ENCODE data around the gene RASAL1.

Gene RASAL1

DNA sequence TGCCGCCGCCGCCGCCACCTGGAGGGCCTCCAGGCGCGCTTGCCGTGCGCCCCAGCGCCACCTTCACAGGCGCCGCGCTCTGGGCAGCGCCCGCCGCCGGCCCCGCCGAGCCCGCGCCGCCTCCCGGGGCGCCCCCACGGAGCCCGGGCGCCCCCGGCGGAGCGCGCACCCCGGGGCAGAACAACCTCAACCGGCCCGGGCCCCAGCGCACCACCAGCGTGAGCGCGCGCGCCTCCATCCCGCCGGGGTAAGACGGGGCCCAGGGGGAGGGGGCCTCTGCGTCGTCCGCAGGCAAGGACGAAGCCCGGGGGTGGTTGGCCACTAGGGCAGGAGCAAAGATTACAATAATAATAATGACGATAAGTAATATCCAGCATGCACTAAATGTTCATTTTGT is 57.7 kb downstream of the RASAL1 start:
- no peak overlapping the region for H3K4me3 ChIP-seq (ENCODE audit: low read depth, low read length)
- TF ChIP-seq, protein P1, sequence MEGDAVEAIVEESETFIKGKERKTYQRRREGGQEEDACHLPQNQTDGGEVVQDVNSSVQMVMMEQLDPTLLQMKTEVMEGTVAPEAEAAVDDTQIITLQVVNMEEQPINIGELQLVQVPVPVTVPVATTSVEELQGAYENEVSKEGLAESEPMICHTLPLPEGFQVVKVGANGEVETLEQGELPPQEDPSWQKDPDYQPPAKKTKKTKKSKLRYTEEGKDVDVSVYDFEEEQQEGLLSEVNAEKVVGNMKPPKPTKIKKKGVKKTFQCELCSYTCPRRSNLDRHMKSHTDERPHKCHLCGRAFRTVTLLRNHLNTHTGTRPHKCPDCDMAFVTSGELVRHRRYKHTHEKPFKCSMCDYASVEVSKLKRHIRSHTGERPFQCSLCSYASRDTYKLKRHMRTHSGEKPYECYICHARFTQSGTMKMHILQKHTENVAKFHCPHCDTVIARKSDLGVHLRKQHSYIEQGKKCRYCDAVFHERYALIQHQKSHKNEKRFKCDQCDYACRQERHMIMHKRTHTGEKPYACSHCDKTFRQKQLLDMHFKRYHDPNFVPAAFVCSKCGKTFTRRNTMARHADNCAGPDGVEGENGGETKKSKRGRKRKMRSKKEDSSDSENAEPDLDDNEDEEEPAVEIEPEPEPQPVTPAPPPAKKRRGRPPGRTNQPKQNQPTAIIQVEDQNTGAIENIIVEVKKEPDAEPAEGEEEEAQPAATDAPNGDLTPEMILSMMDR (IDR thresholded peaks at IDR 0.05; ENCODE audit: low read depth, low read length), result no peak
- in situ Hi-C loops (cut with HindIII; ENCODE audit: low sequenced_read_pairs), result no loop called here
- no peak for DNase-seq (ENCODE audit: low read depth, low spot score)

- in situ Hi-C loops (cut with HindIII; ENCODE audit: low sequenced_read_pairs), result no loop called here
- no peak for DNase-seq (ENCODE audit: low read depth, low spot score)
- no peak overlapping the region for H3K4me3 ChIP-seq (ENCODE audit: low read depth, low read length)
- TF ChIP-seq, protein P1 (IDR thresholded peaks at IDR 0.05; ENCODE audit: low read depth, low read length), result no peak
These were observed 58.3 kb downstream of the RASAL1 start for GRCh38 chr12:113077057-113077858.

GRCh38 chr12:113075137-113075683 is 60.4 kb downstream of the RASAL1 start:
- DNase-seq (ENCODE audit: low read depth, low spot score), result no peak
- no peak overlapping the region for H3K4me3 ChIP-seq (ENCODE audit: low read depth, low read length)
- in situ Hi-C loops (cut with HindIII; ENCODE audit: low sequenced_read_pairs), result no loop called here
- TF ChIP-seq, protein P1 (IDR thresholded peaks at IDR 0.05; ENCODE audit: low read depth, low read length), result no peak

DNA sequence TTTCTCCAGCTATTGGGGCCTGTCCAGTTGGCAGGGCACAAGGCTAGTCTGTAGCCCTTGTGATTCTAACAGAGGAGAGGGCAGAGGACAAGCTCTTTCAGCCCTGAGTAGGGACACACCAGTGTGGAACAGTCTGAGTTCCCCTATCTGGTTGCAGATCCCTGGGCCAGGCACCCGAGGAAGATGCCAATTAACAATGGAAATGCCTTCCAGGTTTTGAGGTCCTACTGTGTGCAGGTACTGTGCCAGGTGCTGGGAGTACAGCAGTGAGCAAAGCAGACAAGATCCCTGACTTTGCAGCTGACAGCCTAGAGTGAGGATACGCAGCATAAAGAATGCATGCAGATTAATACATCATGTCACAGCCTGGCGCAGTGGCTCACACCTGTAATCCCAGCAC is 62.0 kb downstream of the RASAL1 start:
- DNase-seq (ENCODE audit: low read depth, low spot score), result no peak
- H3K4me3 ChIP-seq (ENCODE audit: low read depth, low read length), result no peak overlapping the region
- TF ChIP-seq, protein P1 (IDR thresholded peaks at IDR 0.05; ENCODE audit: low read depth, low read length), result no peak
- in situ Hi-C loops (cut with HindIII; ENCODE audit: low sequenced_read_pairs), result no loop called here

- DNase-seq (ENCODE audit: low read depth, low spot score), result no peak
- TF ChIP-seq, protein P1 (IDR thresholded peaks at IDR 0.05; ENCODE audit: low read depth, low read length), result no peak
- in situ Hi-C loops (cut with HindIII; ENCODE audit: low sequenced_read_pairs), result no loop called here
- no peak overlapping the region for H3K4me3 ChIP-seq (ENCODE audit: low read depth, low read length)
These were observed 63.4 kb downstream of the RASAL1 start for GRCh38 chr12:113072136-113072535.

GRCh38 chr12:113071135-113072112 is 64.1 kb downstream of the RASAL1 start:
- TF ChIP-seq, protein P1 (IDR thresholded peaks at IDR 0.05; ENCODE audit: low read depth, low read length), result no peak
- H3K4me3 ChIP-seq (ENCODE audit: low read depth, low read length), result no peak overlapping the region
- no peak for DNase-seq (ENCODE audit: low read depth, low spot score)
- in situ Hi-C loops (cut with HindIII; ENCODE audit: low sequenced_read_pairs), result no loop called here

All from astrocyte of the spinal cord (primary cell).